CD14-positive monocyte (primary cell): ENCODE data around the gene GPHN. TPM values are rescaled to one million over a fixed set of nuclear protein-coding genes. Genes with fewer than 3 reads are reported as not detected.

ENCODE experiments used
- DNase-seq, 3 donors: peaks; one replicate each; pipeline ENCODE4 v3.0.0-alpha.2; 2011 to 2022
- H2AFZ ChIP-seq: 2 replicates; pipeline ENCODE4 v1.6.0; 2012; ENCODE audit warnings: mild to moderate bottlenecking, low read depth, low read length, inconsistent platforms; ENCODE audit not compliant: insufficient read depth, poor library complexity, severe bottlenecking
- H3K27ac ChIP-seq, 2 donors: 1 replicate in 1 of 2; 2 replicates in 1 of 2; pipeline ENCODE4 v1.5.1; 2012 to 2013; ENCODE audit warnings: low read length in 2 of 2, control low read depth in 1 of 2, inconsistent platforms in 1 of 2, low read depth in 1 of 2, mild to moderate bottlenecking in 1 of 2
- H3K27me3 ChIP-seq, 2 donors: one replicate each; pipeline versions ENCODE4 v1.6.0 to v1.6.1; 2011 to 2013; ENCODE audit warnings: low read length in 2 of 2; ENCODE audit not compliant: control insufficient read depth in 2 of 2, insufficient read depth in 2 of 2
- H3K36me3 ChIP-seq, 2 donors: replicated peaks in 1 of 2; 1 replicate in 1 of 2; 2 replicates in 1 of 2; pipeline versions ENCODE4 v1.5.1 to v1.6.1; 2012 to 2013; ENCODE audit warnings: low read length in 2 of 2, control low read depth in 1 of 2, inconsistent platforms in 1 of 2, mild to moderate bottlenecking in 1 of 2; ENCODE audit not compliant: insufficient read depth in 2 of 2, control insufficient read depth in 1 of 2
- H3K4me1 ChIP-seq, 2 donors: 1 replicate in 1 of 2; 2 replicates in 1 of 2; pipeline versions ENCODE4 v1.5.1 to v1.6.1; 2012 to 2013; ENCODE audit warnings: low read length in 2 of 2, control low read depth in 1 of 2, inconsistent platforms in 1 of 2, mild to moderate bottlenecking in 1 of 2, moderate library complexity in 1 of 2; ENCODE audit not compliant: insufficient read depth in 2 of 2, control insufficient read depth in 1 of 2
- H3K4me2 ChIP-seq: replicated peaks from 2 replicates; pipeline ENCODE3; 2012; ENCODE audit warnings: low read length, moderate library complexity, mild to moderate bottlenecking; ENCODE audit not compliant: poor library complexity, severe bottlenecking; ENCODE audit errors: extremely low read depth
- H3K4me3 ChIP-seq, 3 experiments: fragments of 200-600 bp in 1 of 3; sonication (generic) in 1 of 3; replicated peaks in 1 of 3; 1 replicate in 2 of 3; 2 replicates in 1 of 3; pipeline ENCODE4 v1.5.1; 2011 to 2013; ENCODE audit warnings: low read length in 3 of 3, mild to moderate bottlenecking in 3 of 3, control low read depth in 2 of 3, low read depth in 2 of 3, inconsistent platforms in 1 of 3, moderate library complexity in 1 of 3
- H3K79me2 ChIP-seq: 2 replicates; pipeline ENCODE4 v1.6.0; 2012; ENCODE audit warnings: mild to moderate bottlenecking, control low read depth, inconsistent platforms, low read length, moderate library complexity; ENCODE audit not compliant: insufficient read depth
- H3K9ac ChIP-seq: 2 replicates; pipeline ENCODE4 v1.6.0; 2017; ENCODE audit warnings: low read length, mild to moderate bottlenecking; ENCODE audit not compliant: insufficient read depth, poor library complexity, severe bottlenecking
- H3K9me3 ChIP-seq, 2 donors: replicated peaks in 1 of 2; 1 replicate in 1 of 2; 2 replicates in 1 of 2; pipeline versions ENCODE4 v1.5.1 to v1.6.1; 2012 to 2013; ENCODE audit warnings: low read length in 2 of 2, control low read depth in 1 of 2; ENCODE audit not compliant: control insufficient read depth in 1 of 2, insufficient read depth in 1 of 2
- H4K20me1 ChIP-seq: 2 replicates; pipeline ENCODE4 v1.6.0; 2012; ENCODE audit warnings: mild to moderate bottlenecking, low read length, control low read depth, moderate library complexity; ENCODE audit not compliant: insufficient read depth
- H3K27ac Mint-ChIP-seq, 7 donors: one replicate each; pipeline ENCODE4 v1.8.0; 2020; ENCODE audit warnings: mild to moderate bottlenecking in 7 of 7, mixed read lengths in 7 of 7, moderate library complexity in 6 of 7, inconsistent platforms in 2 of 7
- H3K27me3 Mint-ChIP-seq, 3 donors: one replicate each; pipeline ENCODE4 v1.8.0; 2021 to 2022; ENCODE audit warnings: low read depth in 3 of 3, mild to moderate bottlenecking in 3 of 3, mixed read lengths in 3 of 3, moderate library complexity in 3 of 3, inconsistent platforms in 1 of 3
- H3K36me3 Mint-ChIP-seq, 2 donors: one replicate each; pipeline ENCODE4 v1.8.0; 2020; ENCODE audit warnings: mixed read lengths in 2 of 2, inconsistent platforms in 1 of 2, mild to moderate bottlenecking in 1 of 2
- H3K4me1 Mint-ChIP-seq: one replicate; pipeline ENCODE4 v1.8.0; 2020; ENCODE audit warnings: mild to moderate bottlenecking, mixed read lengths
- H3K4me3 Mint-ChIP-seq, 2 donors: one replicate each; pipeline ENCODE4 v1.8.0; 2020; ENCODE audit warnings: mild to moderate bottlenecking in 2 of 2, mixed read lengths in 2 of 2, moderate library complexity in 1 of 2
- H3K9me3 Mint-ChIP-seq, 7 donors: one replicate each; pipeline ENCODE4 v1.8.0; 2020 to 2022; ENCODE audit warnings: mixed read lengths in 7 of 7, mild to moderate bottlenecking in 6 of 7, moderate library complexity in 6 of 7, inconsistent platforms in 2 of 7
- CTCF ChIP-seq: fragments of 200-600 bp; IDR thresholded peaks from one replicate; pipeline ENCODE4 v1.8.0; 2022; ENCODE audit warnings: antibody characterized with exemption, mild to moderate bottlenecking
- WGBS: methylation state at CpG from one replicate; pipeline ENCODE4 v1.1.5; 2013; ENCODE audit warnings: missing lambda C conversion rate; ENCODE audit not compliant: insufficient coverage; 5-methylcytosine and 5-hydroxymethylcytosine counted together
- intact Hi-C, 2 donors: fragments of 100-400 bp; cut with micrococcal nuclease; formaldehyde crosslinking; loops; one replicate each; pipeline versions ENCODE4 v1.15.0 to v1.15.1; 2023
- polyA plus RNA-seq, 3 donors: library from polyadenylated mRNA; depleted of rRNA in 1 of 3; unstranded in 2 of 3; stranded (reverse) in 1 of 3; fragments of 300-500 nt in 2 of 3; fragments of >200 nt in 1 of 3; fragmentation: Illumina TruSeq in 2 of 3; gene quantifications; 1 replicate in 2 of 3; 2 replicates in 1 of 3; pipeline ENCODE4 v1.2.3, GENCODE V29; 2012 to 2021

Gene GPHN
- polyA plus RNA-seq, 3 donors: 1.9 to 3.1 (median 3.0) TPM

- H2AFZ ChIP-seq: no peak overlapping the region
- intact Hi-C loops: no loop called here
- no peak overlapping the region for H3K27ac ChIP-seq
- H3K9me3 ChIP-seq: peaks cover 9 to 14% of the 10 kb centered on the region in 2 donors
- Mint-ChIP-seq H3K36me3 (peaks cover 0 to 4% of the 10 kb centered on the region in 2 donors), H3K4me3 (no peak overlapping the region), H3K27ac (peak overlapping the region in 1 of 7 donors; percentile 36), H3K27me3 (no peaks in the 10 kb centered on the region), H3K9me3 (peaks cover 14 to 36% (median 22%) of the 10 kb centered on the region in 7 donors), H3K4me1 (no peaks in the 10 kb centered on the region)
- no peaks in the 10 kb centered on the region for H3K27me3 ChIP-seq
- WGBS: no CpG with 5 or more reads among the region's 3 CpGs
- no peak for DNase-seq
- H3K79me2 ChIP-seq: no peaks in the 10 kb centered on the region
- H3K4me2 ChIP-seq: no peak overlapping the region
- no peaks in the 10 kb centered on the region for H3K36me3 ChIP-seq
- H3K4me3 ChIP-seq: no peak overlapping the region
- no peak for TF ChIP-seq CTCF
- H4K20me1 ChIP-seq: no peaks in the 10 kb centered on the region
- no peaks in the 10 kb centered on the region for H3K4me1 ChIP-seq
- no peak overlapping the region for H3K9ac ChIP-seq
Observed at GRCh38 chr14:66959437-66960050, 451.6 kb downstream of the GPHN start.

DNA sequence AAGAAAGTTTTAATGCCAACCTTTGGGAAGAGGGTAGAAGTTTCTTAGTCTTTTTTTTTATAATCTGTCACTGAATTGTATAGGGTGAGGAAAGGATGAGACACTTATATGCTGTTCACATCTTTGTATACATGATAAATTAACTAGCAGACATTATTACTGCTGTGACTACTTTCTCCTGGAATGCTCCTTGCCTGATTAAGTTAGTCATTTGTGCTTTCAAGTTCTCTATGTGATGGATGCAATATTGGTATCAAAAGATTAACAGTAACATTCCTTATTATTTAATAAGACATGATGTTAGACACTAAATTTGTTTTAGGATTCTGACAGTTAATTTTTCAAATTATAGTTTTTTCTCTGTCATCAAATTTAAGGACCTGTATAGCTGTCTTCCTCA, 457.9 kb downstream of the GPHN start:
- Mint-ChIP-seq H3K27ac (no peak overlapping the region), H3K4me1 (no peaks in the 10 kb centered on the region), H3K4me3 (no peak overlapping the region), H3K9me3 (peaks cover 0 to 7% (median 3%) of the 10 kb centered on the region in 7 donors), H3K36me3 (peaks cover 2 to 7% of the 10 kb centered on the region in 2 donors), H3K27me3 (no peaks in the 10 kb centered on the region)
- H4K20me1 ChIP-seq: no peaks in the 10 kb centered on the region
- intact Hi-C loops: no loop called here
- H3K4me3 ChIP-seq: no peak overlapping the region
- H3K4me1 ChIP-seq: no peaks in the 10 kb centered on the region
- H3K4me2 ChIP-seq: no peak overlapping the region
- no peaks in the 10 kb centered on the region for H3K9me3 ChIP-seq
- no peak overlapping the region for H3K9ac ChIP-seq
- DNase-seq: no peak
- H3K27me3 ChIP-seq: no peaks in the 10 kb centered on the region
- no peak for TF ChIP-seq CTCF
- H3K79me2 ChIP-seq: no peaks in the 10 kb centered on the region
- no peak overlapping the region for H2AFZ ChIP-seq
- H3K27ac ChIP-seq: no peak overlapping the region
- no peaks in the 10 kb centered on the region for H3K36me3 ChIP-seq
